Activated CD4-positive, alpha-beta T cell treated with anti-CD3 and anti-CD28 coated beads, Interleukin-2, amount 10 ng/mL, durations not matched to agents 7 days and 5 days (primary cell): Measurements from ENCODE around the gene PPP1R27. TPM values are rescaled to one million over a fixed set of nuclear protein-coding genes. Genes with fewer than 3 reads are reported as not detected.
A peak's percentile ranks its signal among the peaks of the same experiment; 100 is the strongest.

ENCODE experiments used
- CTCF ChIA-PET: fragments of 350-600 bp; sonication (Branson Sonifier 250); formaldehyde crosslinking; loops from one replicate; lab custom pipeline; 2021; ENCODE audit warnings: antibody characterized with exemption; lab: Charles Lee
- POLR2A ChIA-PET: fragments of 350-600 bp; sonication (Branson Sonifier 250); formaldehyde crosslinking; loops from one replicate; lab custom pipeline; 2021; ENCODE audit warnings: antibody characterized with exemption; lab: Charles Lee
- DNase-seq: peaks from one replicate; pipeline ENCODE4 v3.0.0-alpha.2; 2020
- H3K27ac Mint-ChIP-seq: one replicate; pipeline ENCODE4 v1.8.0; 2021; ENCODE audit warnings: mild to moderate bottlenecking, moderate library complexity, mixed read lengths
- H3K27me3 Mint-ChIP-seq: one replicate; pipeline ENCODE4 v1.8.0; 2021; ENCODE audit warnings: mixed read lengths
- H3K36me3 Mint-ChIP-seq: one replicate; pipeline ENCODE4 v1.8.0; 2021; ENCODE audit warnings: low read depth, mixed read lengths
- H3K4me1 Mint-ChIP-seq: one replicate; pipeline ENCODE4 v1.8.0; 2021; ENCODE audit warnings: mixed read lengths
- H3K4me3 Mint-ChIP-seq: one replicate; pipeline ENCODE4 v1.8.0; 2021; ENCODE audit warnings: mild to moderate bottlenecking, moderate library complexity, mixed read lengths
- H3K9me3 Mint-ChIP-seq: one replicate; pipeline ENCODE4 v1.8.0; 2021; ENCODE audit warnings: mixed read lengths
- total RNA-seq, 2 experiments: library from RNA; stranded (reverse); gene quantifications; one replicate each; pipeline ENCODE4 v1.2.3, GENCODE V29; 2021

Gene PPP1R27
- total RNA-seq, 2 experiments from 2014 or later: not detected

GRCh38 chr17:81867991-81868673 lies 33.3 kb upstream of the PPP1R27 start:
- no peaks in the 10 kb centered on the region for H3K9me3 Mint-ChIP-seq
- peaks cover 33% of the 10 kb centered on the region for H3K36me3 Mint-ChIP-seq
- H3K27ac Mint-ChIP-seq: peak overlapping the region; percentile 36
- H3K4me3 Mint-ChIP-seq: peak overlapping the region; percentile 16
- POLR2A ChIA-PET: no interaction called here
- H3K4me1 Mint-ChIP-seq: peaks cover 48% of the 10 kb centered on the region
- CTCF ChIA-PET: interaction anchor here (1.7 kb wide), 1 partner anchor 29 kb away, joined by 3 read pairs; no protein-coding TSS in a partner anchor
- DNase-seq: no peak
- H3K27me3 Mint-ChIP-seq: no peaks in the 10 kb centered on the region

GRCh38 chr17:81867170-81867990 lies 32.5 kb upstream of the PPP1R27 start:
- DNase-seq: no peak
- H3K27ac Mint-ChIP-seq: peak overlapping the region; percentile 74
- no peaks in the 10 kb centered on the region for H3K9me3 Mint-ChIP-seq
- no peaks in the 10 kb centered on the region for H3K27me3 Mint-ChIP-seq
- ChIA-PET CTCF (interaction anchor here (0.5 kb wide), 1 partner anchor 13 kb away, joined by 4 read pairs; no protein-coding TSS in a partner anchor), POLR2A (no interaction called here)
- peak overlapping the region; percentile 10 for H3K4me3 Mint-ChIP-seq
- H3K4me1 Mint-ChIP-seq: peaks cover 48% of the 10 kb centered on the region
- peaks cover 35% of the 10 kb centered on the region for H3K36me3 Mint-ChIP-seq

- H3K4me1 Mint-ChIP-seq: peaks cover 44% of the 10 kb centered on the region
- peaks cover 35% of the 10 kb centered on the region for H3K36me3 Mint-ChIP-seq
- H3K27ac Mint-ChIP-seq: peak overlapping the region; percentile 74
- ChIA-PET CTCF (interaction anchor here (0.8 to 1.4 kb wide), 3 partner anchors 30 to 350 kb away, joined by 3 read pairs; no protein-coding TSS in a partner anchor), POLR2A (no interaction called here)
- H3K9me3 Mint-ChIP-seq: no peaks in the 10 kb centered on the region
- no peaks in the 10 kb centered on the region for H3K27me3 Mint-ChIP-seq
- no peak for DNase-seq
- H3K4me3 Mint-ChIP-seq: no peak overlapping the region
These were observed 31.8 kb upstream of the PPP1R27 start for GRCh38 chr17:81866440-81867169.

- CTCF ChIA-PET: interaction anchor here (0.8 to 1.4 kb wide), 3 partner anchors 29 to 350 kb away, joined by 3 read pairs; no protein-coding TSS in a partner anchor
- Mint-ChIP-seq H3K9me3 (no peaks in the 10 kb centered on the region), H3K4me3 (no peak overlapping the region)
These were observed 31.0 kb upstream of the PPP1R27 start for GRCh38 chr17:81865733-81866439.

GRCh38 chr17:81865358-81865732 lies 30.5 kb upstream of the PPP1R27 start:
- Mint-ChIP-seq H3K9me3 (no peaks in the 10 kb centered on the region), H3K27me3 (no peaks in the 10 kb centered on the region), H3K36me3 (peaks cover 35% of the 10 kb centered on the region), H3K27ac (peak overlapping the region; percentile 60), H3K4me1 (peaks cover 47% of the 10 kb centered on the region), H3K4me3 (no peak overlapping the region)
- CTCF ChIA-PET: interaction anchor here (1.4 kb wide), 1 partner anchor 94 kb away, joined by 3 read pairs; no protein-coding TSS in a partner anchor
- DNase-seq: no peak
- POLR2A ChIA-PET: no interaction called here

More at GRCh38 chr17:81865733-81866439, 31.0 kb upstream of the PPP1R27 start:
- H3K27ac Mint-ChIP-seq: peak overlapping the region; percentile 60
- peaks cover 47% of the 10 kb centered on the region for H3K4me1 Mint-ChIP-seq
- no peaks in the 10 kb centered on the region for H3K27me3 Mint-ChIP-seq
- peaks cover 35% of the 10 kb centered on the region for H3K36me3 Mint-ChIP-seq
- DNase-seq: no peak
- POLR2A ChIA-PET: no interaction called here

- H3K4me3 Mint-ChIP-seq: no peak overlapping the region
- peak overlapping the region; percentile 81 for H3K27ac Mint-ChIP-seq
- no peaks in the 10 kb centered on the region for H3K9me3 Mint-ChIP-seq
- ChIA-PET POLR2A (no interaction called here), CTCF (interaction anchor here (0.9 kb wide), 1 partner anchor 95 kb away, joined by 3 read pairs; no protein-coding TSS in a partner anchor)
- DNase-seq: no peak
- no peaks in the 10 kb centered on the region for H3K27me3 Mint-ChIP-seq
- peaks cover 30% of the 10 kb centered on the region for H3K36me3 Mint-ChIP-seq
- peaks cover 44% of the 10 kb centered on the region for H3K4me1 Mint-ChIP-seq
These were observed 29.3 kb upstream of the PPP1R27 start for GRCh38 chr17:81863833-81864768.

- ChIA-PET POLR2A (no interaction called here), CTCF (interaction anchor here (0.9 kb wide), 1 partner anchor 96 kb away, joined by 3 read pairs; no protein-coding TSS in a partner anchor)
- peaks cover 49% of the 10 kb centered on the region for H3K4me1 Mint-ChIP-seq
- H3K27me3 Mint-ChIP-seq: no peaks in the 10 kb centered on the region
- H3K9me3 Mint-ChIP-seq: no peaks in the 10 kb centered on the region
- peak overlapping the region; percentile 81 for H3K27ac Mint-ChIP-seq
- peak overlapping the region; percentile 68 for H3K4me3 Mint-ChIP-seq
- DNase-seq: no peak
- peaks cover 36% of the 10 kb centered on the region for H3K36me3 Mint-ChIP-seq
These were observed 28.3 kb upstream of the PPP1R27 start for GRCh38 chr17:81863123-81863675.

- ChIA-PET POLR2A (interaction anchor here (0.6 kb wide), 1 partner anchor 269 kb away, joined by 3 read pairs; no protein-coding TSS in a partner anchor), CTCF (interaction anchor here (0.5 to 1.6 kb wide), 3 partner anchors 9 to 23 kb away, joined by 3 to 11 read pairs (median 3); partner anchors contain the start of gene ARHGDIA)
- Mint-ChIP-seq H3K36me3 (peaks cover 38% of the 10 kb centered on the region), H3K27me3 (no peaks in the 10 kb centered on the region), H3K4me3 (peak overlapping the region; percentile 93), H3K9me3 (no peaks in the 10 kb centered on the region), H3K4me1 (peaks cover 44% of the 10 kb centered on the region), H3K27ac (peak overlapping the region; percentile 97)
- peak; percentile 99 for DNase-seq
These were observed 26.1 kb upstream of the PPP1R27 start for GRCh38 chr17:81860756-81861568.

- peaks cover 45% of the 10 kb centered on the region for H3K36me3 Mint-ChIP-seq
- H3K4me3 Mint-ChIP-seq: peak within 1 kb of the TSS; percentile 93
- H3K27ac Mint-ChIP-seq: peak within 1 kb of the TSS; percentile 97
- ChIA-PET CTCF (interaction anchor here (0.9 to 1.6 kb wide), 3 partner anchors 10 to 137 kb away, joined by 3 to 11 read pairs (median 3); partner anchors contain the start of gene ARHGDIA), POLR2A (no interaction called here)
- H3K27me3 Mint-ChIP-seq: no peaks in the 10 kb centered on the region
- no peak for DNase-seq
- H3K9me3 Mint-ChIP-seq: no peaks in the 10 kb centered on the region
- peaks cover 41% of the 10 kb centered on the region for H3K4me1 Mint-ChIP-seq
These were observed 25.3 kb upstream of the PPP1R27 start, which contains the start of gene P4HB for GRCh38 chr17:81859906-81860755. Gene P4HB (minus strand): TSS chr17:81860535. CDS start chr17:81860471, 64 bp downstream.
